WTC11 (cell line): Measurements from ENCODE around the gene PLPPR4. TPM values are rescaled to one million over a fixed set of nuclear protein-coding genes. Genes with fewer than 3 reads are reported as not detected.

Experiments used
- ATAC-seq: fragments of 200-7000 bp; cut with Tn5 transposase; 2 replicates; pipeline ENCODE4 v1.10.0; 2021; ENCODE audit warnings: mild to moderate bottlenecking, moderate library complexity
- CTCF ChIA-PET: fragments of 300-600 bp; sonication (Branson Sonifier 250); formaldehyde crosslinking; loops from one replicate; lab custom pipeline; 2021; ENCODE audit warnings: antibody characterized with exemption; lab: Charles Lee
- POLR2A ChIA-PET: fragments of 350-600 bp; sonication (Branson Sonifier 250); formaldehyde crosslinking; loops from one replicate; lab custom pipeline; 2021; ENCODE audit warnings: antibody characterized with exemption; lab: Charles Lee
- DNase-seq: peaks from one replicate; pipeline ENCODE4 v3.0.0; 2021; ENCODE audit warnings: low spot score
- H3K27ac Mint-ChIP-seq: 2 replicates; pipeline ENCODE4 v1.8.0; 2021; ENCODE audit warnings: mixed read lengths
- H3K27me3 Mint-ChIP-seq: 2 replicates; pipeline ENCODE4 v1.8.0; 2021; ENCODE audit warnings: low read depth, mild to moderate bottlenecking, moderate library complexity, mixed read lengths
- H3K36me3 Mint-ChIP-seq: 2 replicates; pipeline ENCODE4 v1.8.0; 2021; ENCODE audit warnings: mixed read lengths
- H3K4me1 Mint-ChIP-seq: 2 replicates; pipeline ENCODE4 v1.8.0; 2022; ENCODE audit warnings: mixed read lengths
- H3K4me3 Mint-ChIP-seq: 2 replicates; pipeline ENCODE4 v1.8.0; 2021; ENCODE audit warnings: mild to moderate bottlenecking, moderate library complexity, mixed read lengths
- H3K9me3 Mint-ChIP-seq: 2 replicates; pipeline ENCODE4 v1.8.0; 2021; ENCODE audit warnings: mixed read lengths
- ATF1 ChIP-seq: sonication (generic); formaldehyde crosslinking; IDR thresholded peaks from 2 replicates; pipeline ENCODE4 v1.8.1; 2023; ENCODE audit warnings: mild to moderate bottlenecking, moderate library complexity, missing genetic modification reagents
- CREM ChIP-seq: sonication (generic); formaldehyde crosslinking; IDR thresholded peaks from 2 replicates; pipeline ENCODE4 v1.8.1; 2022; ENCODE audit warnings: mild to moderate bottlenecking, missing genetic modification reagents, moderate library complexity
- GABPB1 ChIP-seq: sonication (generic); formaldehyde crosslinking; IDR thresholded peaks from 2 replicates; pipeline ENCODE4 v1.8.1; 2023; ENCODE audit warnings: mild to moderate bottlenecking, missing genetic modification reagents
- HMGA2 ChIP-seq: fragments of 250-450 bp; sonication (Bioruptor Pico); IDR thresholded peaks from 2 replicates; pipeline ENCODE4 v1.4.0; 2021; ENCODE audit warnings: mild to moderate bottlenecking, moderate library complexity
- IRF2 ChIP-seq: sonication (generic); formaldehyde crosslinking; IDR thresholded peaks from 2 replicates; pipeline ENCODE4 v1.8.0; 2022; ENCODE audit warnings: low read depth, missing genetic modification reagents, borderline replicate concordance
- NFE2L1 ChIP-seq: sonication (generic); formaldehyde crosslinking; IDR thresholded peaks from 2 replicates; pipeline ENCODE4 v1.8.1; 2023; ENCODE audit warnings: missing genetic modification reagents
- SMAD3 ChIP-seq: sonication (generic); formaldehyde crosslinking; IDR thresholded peaks from 2 replicates; pipeline ENCODE4 v1.8.0; 2022; ENCODE audit warnings: missing genetic modification reagents, mild to moderate bottlenecking, borderline replicate concordance
- SP1 ChIP-seq: sonication (generic); formaldehyde crosslinking; conservative IDR thresholded peaks from 2 replicates; pipeline ENCODE4 v1.8.1; 2022; ENCODE audit warnings: missing genetic modification reagents
- TEAD1 ChIP-seq: sonication (generic); formaldehyde crosslinking; IDR thresholded peaks from 2 replicates; pipeline ENCODE4 v1.8.0; 2022; ENCODE audit warnings: mild to moderate bottlenecking, missing genetic modification reagents
- ZNF219 ChIP-seq: sonication (generic); formaldehyde crosslinking; IDR thresholded peaks from 2 replicates; pipeline ENCODE4 v1.8.0; 2023; ENCODE audit warnings: missing genetic modification reagents, mild to moderate bottlenecking, borderline replicate concordance
- ZNF396 ChIP-seq: fragments of 250-450 bp; sonication (Bioruptor Pico); IDR thresholded peaks from 2 replicates; pipeline ENCODE4 v1.8.0; 2021; ENCODE audit warnings: mild to moderate bottlenecking, moderate library complexity, borderline replicate concordance
- total RNA-seq: library from RNA; stranded (reverse); gene quantifications from 3 replicates; pipeline ENCODE4 v1.2.3, GENCODE V29; 2021
- TF ChIP-seq, protein P1 (sequence below): sonication (generic); formaldehyde crosslinking; IDR thresholded peaks from 2 replicates; pipeline ENCODE4 v1.8.0; 2023; ENCODE audit warnings: missing genetic modification reagents, mild to moderate bottlenecking, borderline replicate concordance
- TF ChIP-seq, protein P2 (sequence below): sonication (generic); formaldehyde crosslinking; IDR thresholded peaks from 2 replicates; pipeline ENCODE4 v1.8.0; 2022; ENCODE audit warnings: mild to moderate bottlenecking, missing genetic modification reagents
- TF ChIP-seq, protein P3 (sequence below): sonication (generic); formaldehyde crosslinking; IDR thresholded peaks from 2 replicates; pipeline ENCODE4 v1.8.0; 2023; ENCODE audit warnings: missing genetic modification reagents
- TF ChIP-seq, protein P4 (sequence below): sonication (generic); formaldehyde crosslinking; IDR thresholded peaks from 2 replicates; pipeline ENCODE4 v1.8.0; 2023; ENCODE audit warnings: mild to moderate bottlenecking, missing genetic modification reagents
- TF ChIP-seq, protein P5 (sequence below): fragments of 250-450 bp; sonication (Bioruptor Pico); IDR thresholded peaks from 2 replicates; pipeline ENCODE4 v1.9.0; 2021; ENCODE audit warnings: moderate library complexity, mild to moderate bottlenecking, inconsistent platforms, borderline replicate concordance
- TF ChIP-seq, protein P6 (sequence below): sonication (generic); formaldehyde crosslinking; IDR thresholded peaks from 2 replicates; pipeline ENCODE4 v1.8.1; 2023; ENCODE audit warnings: mild to moderate bottlenecking, missing genetic modification reagents, moderate library complexity
- TF ChIP-seq, protein P7 (sequence below): sonication (generic); formaldehyde crosslinking; conservative IDR thresholded peaks from 2 replicates; pipeline ENCODE4 v1.8.1; 2022; ENCODE audit warnings: mild to moderate bottlenecking, missing genetic modification reagents

The PLPPR4 gene
- total RNA-seq, 1 experiment from 2014 or later, result 1.3 TPM

DNA sequence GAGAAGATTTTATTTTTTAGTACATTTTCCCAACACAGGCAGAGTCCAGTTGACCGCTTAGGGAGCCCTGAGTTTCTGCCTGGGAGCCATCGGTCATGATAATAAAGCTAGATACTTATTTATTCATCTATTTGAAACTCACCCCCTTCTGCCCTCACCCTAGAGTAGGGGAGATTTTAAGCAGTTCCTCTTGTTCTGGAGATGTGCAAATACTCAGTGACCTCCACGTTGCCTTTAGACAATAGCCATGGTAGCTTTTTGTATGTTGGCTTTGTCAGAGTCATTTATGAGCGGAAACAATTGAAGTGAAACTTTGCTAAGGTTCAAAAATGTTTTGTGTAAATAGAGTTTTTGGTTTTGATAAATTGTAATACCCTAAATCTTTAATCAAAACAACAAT is 45.7 kb upstream of the PLPPR4 start (continued):
- TF ChIP-seq, protein P1, sequence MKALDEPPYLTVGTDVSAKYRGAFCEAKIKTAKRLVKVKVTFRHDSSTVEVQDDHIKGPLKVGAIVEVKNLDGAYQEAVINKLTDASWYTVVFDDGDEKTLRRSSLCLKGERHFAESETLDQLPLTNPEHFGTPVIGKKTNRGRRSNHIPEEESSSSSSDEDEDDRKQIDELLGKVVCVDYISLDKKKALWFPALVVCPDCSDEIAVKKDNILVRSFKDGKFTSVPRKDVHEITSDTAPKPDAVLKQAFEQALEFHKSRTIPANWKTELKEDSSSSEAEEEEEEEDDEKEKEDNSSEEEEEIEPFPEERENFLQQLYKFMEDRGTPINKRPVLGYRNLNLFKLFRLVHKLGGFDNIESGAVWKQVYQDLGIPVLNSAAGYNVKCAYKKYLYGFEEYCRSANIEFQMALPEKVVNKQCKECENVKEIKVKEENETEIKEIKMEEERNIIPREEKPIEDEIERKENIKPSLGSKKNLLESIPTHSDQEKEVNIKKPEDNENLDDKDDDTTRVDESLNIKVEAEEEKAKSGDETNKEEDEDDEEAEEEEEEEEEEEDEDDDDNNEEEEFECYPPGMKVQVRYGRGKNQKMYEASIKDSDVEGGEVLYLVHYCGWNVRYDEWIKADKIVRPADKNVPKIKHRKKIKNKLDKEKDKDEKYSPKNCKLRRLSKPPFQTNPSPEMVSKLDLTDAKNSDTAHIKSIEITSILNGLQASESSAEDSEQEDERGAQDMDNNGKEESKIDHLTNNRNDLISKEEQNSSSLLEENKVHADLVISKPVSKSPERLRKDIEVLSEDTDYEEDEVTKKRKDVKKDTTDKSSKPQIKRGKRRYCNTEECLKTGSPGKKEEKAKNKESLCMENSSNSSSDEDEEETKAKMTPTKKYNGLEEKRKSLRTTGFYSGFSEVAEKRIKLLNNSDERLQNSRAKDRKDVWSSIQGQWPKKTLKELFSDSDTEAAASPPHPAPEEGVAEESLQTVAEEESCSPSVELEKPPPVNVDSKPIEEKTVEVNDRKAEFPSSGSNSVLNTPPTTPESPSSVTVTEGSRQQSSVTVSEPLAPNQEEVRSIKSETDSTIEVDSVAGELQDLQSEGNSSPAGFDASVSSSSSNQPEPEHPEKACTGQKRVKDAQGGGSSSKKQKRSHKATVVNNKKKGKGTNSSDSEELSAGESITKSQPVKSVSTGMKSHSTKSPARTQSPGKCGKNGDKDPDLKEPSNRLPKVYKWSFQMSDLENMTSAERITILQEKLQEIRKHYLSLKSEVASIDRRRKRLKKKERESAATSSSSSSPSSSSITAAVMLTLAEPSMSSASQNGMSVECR (CRISPR knock-in tag), result no peak
- TF ChIP-seq TEAD1 (CRISPR knock-in tag), result no peak

DNA sequence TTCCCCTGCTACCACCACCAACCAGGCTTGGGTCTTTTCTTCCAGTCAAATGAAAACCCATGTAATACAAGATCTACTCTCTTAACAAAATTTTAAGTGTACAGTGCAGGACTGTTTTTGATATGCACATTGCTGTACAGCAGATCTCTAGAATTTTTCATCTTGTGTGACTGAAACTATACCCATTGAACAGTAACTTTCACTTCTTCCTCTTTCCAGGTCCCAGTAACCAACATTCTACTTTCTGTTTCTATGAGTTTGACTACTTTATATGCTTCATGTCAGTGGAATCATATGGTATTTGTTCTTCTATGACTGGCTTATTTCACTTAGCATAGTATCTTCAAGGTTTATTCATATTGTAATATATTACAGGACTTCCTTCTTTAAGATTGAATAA is 45.3 kb upstream of the PLPPR4 start:
- Mint-ChIP-seq H3K4me3 (no peak overlapping the region), H3K9me3 (peaks cover 13% of the 10 kb centered on the region), H3K4me1 (peaks cover 11% of the 10 kb centered on the region), H3K27ac (no peak overlapping the region), H3K27me3 (peaks cover 59% of the 10 kb centered on the region), H3K36me3 (no peaks in the 10 kb centered on the region; the same call in 1 of the 2 replicates)
- no peak for DNase-seq
- POLR2A ChIA-PET, result no interaction called here
- no peak for TF ChIP-seq ZNF219 (CRISPR knock-in tag)
- no peak for TF ChIP-seq CREM (CRISPR knock-in tag)
- TF ChIP-seq, protein P2, sequence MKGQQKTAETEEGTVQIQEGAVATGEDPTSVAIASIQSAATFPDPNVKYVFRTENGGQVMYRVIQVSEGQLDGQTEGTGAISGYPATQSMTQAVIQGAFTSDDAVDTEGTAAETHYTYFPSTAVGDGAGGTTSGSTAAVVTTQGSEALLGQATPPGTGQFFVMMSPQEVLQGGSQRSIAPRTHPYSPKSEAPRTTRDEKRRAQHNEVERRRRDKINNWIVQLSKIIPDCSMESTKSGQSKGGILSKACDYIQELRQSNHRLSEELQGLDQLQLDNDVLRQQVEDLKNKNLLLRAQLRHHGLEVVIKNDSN, result no peak
- no peak for TF ChIP-seq ATF1 (CRISPR knock-in tag)
- no peak for TF ChIP-seq SMAD3 (CRISPR knock-in tag)
- TF ChIP-seq, protein P3, sequence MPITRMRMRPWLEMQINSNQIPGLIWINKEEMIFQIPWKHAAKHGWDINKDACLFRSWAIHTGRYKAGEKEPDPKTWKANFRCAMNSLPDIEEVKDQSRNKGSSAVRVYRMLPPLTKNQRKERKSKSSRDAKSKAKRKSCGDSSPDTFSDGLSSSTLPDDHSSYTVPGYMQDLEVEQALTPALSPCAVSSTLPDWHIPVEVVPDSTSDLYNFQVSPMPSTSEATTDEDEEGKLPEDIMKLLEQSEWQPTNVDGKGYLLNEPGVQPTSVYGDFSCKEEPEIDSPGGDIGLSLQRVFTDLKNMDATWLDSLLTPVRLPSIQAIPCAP (CRISPR knock-in tag), result no peak
- no peak for TF ChIP-seq IRF2 (CRISPR knock-in tag)
- no peak for TF ChIP-seq GABPB1 (CRISPR knock-in tag)
- no peak for TF ChIP-seq SP1 (CRISPR knock-in tag)
- TF ChIP-seq, protein P4, sequence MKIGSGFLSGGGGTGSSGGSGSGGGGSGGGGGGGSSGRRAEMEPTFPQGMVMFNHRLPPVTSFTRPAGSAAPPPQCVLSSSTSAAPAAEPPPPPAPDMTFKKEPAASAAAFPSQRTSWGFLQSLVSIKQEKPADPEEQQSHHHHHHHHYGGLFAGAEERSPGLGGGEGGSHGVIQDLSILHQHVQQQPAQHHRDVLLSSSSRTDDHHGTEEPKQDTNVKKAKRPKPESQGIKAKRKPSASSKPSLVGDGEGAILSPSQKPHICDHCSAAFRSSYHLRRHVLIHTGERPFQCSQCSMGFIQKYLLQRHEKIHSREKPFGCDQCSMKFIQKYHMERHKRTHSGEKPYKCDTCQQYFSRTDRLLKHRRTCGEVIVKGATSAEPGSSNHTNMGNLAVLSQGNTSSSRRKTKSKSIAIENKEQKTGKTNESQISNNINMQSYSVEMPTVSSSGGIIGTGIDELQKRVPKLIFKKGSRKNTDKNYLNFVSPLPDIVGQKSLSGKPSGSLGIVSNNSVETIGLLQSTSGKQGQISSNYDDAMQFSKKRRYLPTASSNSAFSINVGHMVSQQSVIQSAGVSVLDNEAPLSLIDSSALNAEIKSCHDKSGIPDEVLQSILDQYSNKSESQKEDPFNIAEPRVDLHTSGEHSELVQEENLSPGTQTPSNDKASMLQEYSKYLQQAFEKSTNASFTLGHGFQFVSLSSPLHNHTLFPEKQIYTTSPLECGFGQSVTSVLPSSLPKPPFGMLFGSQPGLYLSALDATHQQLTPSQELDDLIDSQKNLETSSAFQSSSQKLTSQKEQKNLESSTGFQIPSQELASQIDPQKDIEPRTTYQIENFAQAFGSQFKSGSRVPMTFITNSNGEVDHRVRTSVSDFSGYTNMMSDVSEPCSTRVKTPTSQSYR (CRISPR knock-in tag), result no peak
- TF ChIP-seq NFE2L1, result no peak
- TF ChIP-seq, protein P5, sequence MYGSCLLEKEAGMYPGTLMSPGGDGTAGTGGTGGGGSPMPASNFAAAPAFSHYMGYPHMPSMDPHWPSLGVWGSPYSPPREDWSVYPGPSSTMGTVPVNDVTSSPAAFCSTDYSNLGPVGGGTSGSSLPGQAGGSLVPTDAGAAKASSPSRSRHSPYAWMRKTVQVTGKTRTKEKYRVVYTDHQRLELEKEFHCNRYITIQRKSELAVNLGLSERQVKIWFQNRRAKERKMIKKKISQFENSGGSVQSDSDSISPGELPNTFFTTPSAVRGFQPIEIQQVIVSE (CRISPR knock-in tag), result no peak
- TF ChIP-seq, protein P6, sequence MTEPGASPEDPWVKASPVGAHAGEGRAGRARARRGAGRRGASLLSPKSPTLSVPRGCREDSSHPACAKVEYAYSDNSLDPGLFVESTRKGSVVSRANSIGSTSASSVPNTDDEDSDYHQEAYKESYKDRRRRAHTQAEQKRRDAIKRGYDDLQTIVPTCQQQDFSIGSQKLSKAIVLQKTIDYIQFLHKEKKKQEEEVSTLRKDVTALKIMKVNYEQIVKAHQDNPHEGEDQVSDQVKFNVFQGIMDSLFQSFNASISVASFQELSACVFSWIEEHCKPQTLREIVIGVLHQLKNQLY (CRISPR knock-in tag), result no peak
- TF ChIP-seq HMGA2 (CRISPR knock-in tag), result no peak
- TF ChIP-seq, protein P7, sequence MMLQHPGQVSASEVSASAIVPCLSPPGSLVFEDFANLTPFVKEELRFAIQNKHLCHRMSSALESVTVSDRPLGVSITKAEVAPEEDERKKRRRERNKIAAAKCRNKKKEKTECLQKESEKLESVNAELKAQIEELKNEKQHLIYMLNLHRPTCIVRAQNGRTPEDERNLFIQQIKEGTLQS (CRISPR knock-in tag), result no peak
- no peak for TF ChIP-seq ZNF396
- ATAC-seq, result no peak
- CTCF ChIA-PET, result no interaction called here
